Duodenal mucosa (tissue), 2 donors: ENCODE data around the gene DDHD1.

Experiments
- H3K27ac ChIP-seq: one replicate; pipeline ENCODE4 v1.7.0; 2013; ENCODE audit warnings: low read depth, low read length
- H3K27me3 ChIP-seq, 2 donors: one replicate each; pipeline ENCODE4 v1.7.0; 2013; ENCODE audit warnings: low read length in 2 of 2, control low read depth in 1 of 2; ENCODE audit not compliant: insufficient read depth in 2 of 2, control insufficient read depth in 1 of 2
- H3K36me3 ChIP-seq, 2 donors: one replicate each; pipeline ENCODE4 v1.7.0; 2013; ENCODE audit warnings: low read length in 2 of 2, control low read depth in 1 of 2; ENCODE audit not compliant: insufficient read depth in 2 of 2, control insufficient read depth in 1 of 2
- H3K4me1 ChIP-seq, 2 donors: one replicate each; pipeline ENCODE4 v1.7.0; 2013; ENCODE audit warnings: low read length in 2 of 2, control low read depth in 1 of 2; ENCODE audit not compliant: insufficient read depth in 2 of 2, control insufficient read depth in 1 of 2
- H3K4me3 ChIP-seq, 2 donors: one replicate each; pipeline ENCODE4 v1.7.0; 2013; ENCODE audit warnings: low read length in 2 of 2, low read depth in 1 of 2
- H3K9ac ChIP-seq, 2 donors: one replicate each; pipeline ENCODE4 v1.7.0; 2013; ENCODE audit warnings: low read length in 2 of 2, low read depth in 1 of 2
- H3K9me3 ChIP-seq, 2 donors: one replicate each; pipeline ENCODE4 v1.7.0; 2013; ENCODE audit warnings: low read length in 2 of 2, control low read depth in 1 of 2; ENCODE audit not compliant: control insufficient read depth in 1 of 2

DDHD1 gene

DNA sequence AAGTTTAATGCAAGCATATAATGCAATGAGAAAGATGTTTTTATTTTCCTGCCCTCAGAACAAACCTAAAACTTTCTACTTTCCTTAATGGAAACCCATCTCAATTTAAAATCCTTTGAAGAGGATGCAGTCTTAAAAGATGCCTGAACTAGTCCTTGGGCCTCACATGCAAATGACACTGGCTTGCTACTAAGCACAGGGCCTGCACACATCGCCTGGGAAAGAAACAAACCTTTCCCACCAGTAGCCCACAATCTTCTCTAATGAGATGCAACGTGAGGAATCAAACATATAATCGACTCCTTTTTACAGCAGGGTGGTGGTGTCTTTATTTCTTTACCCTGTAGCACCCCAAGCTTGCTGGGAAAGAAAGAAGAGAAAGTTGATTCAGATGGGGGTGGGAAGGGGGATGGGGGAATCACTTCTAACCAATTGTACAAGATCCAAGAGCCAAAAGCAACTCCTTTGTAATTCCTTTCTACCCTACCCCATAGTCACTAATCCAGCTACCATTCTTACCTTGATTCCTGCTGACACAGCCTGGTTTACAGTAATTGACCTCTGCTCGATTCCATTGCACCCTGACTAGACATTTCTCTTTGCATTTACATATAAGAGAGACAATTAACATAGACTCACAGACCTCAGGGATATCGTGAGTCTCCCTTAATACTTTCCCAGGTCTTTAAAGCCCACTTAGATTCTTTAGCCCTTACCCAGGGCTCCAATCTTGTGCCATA lies 132.8 kb downstream of the DDHD1 start:
- no peak overlapping the region for H3K9ac ChIP-seq
- H3K9me3 ChIP-seq = no peaks in the 10 kb centered on the region
- H3K27me3 ChIP-seq = no peaks in the 10 kb centered on the region
- no peak overlapping the region for H3K27ac ChIP-seq
- no peaks in the 10 kb centered on the region for H3K4me1 ChIP-seq
- H3K36me3 ChIP-seq = no peaks in the 10 kb centered on the region
- H3K4me3 ChIP-seq = no peak overlapping the region

GRCh38 chr14:53019406-53019805 lies 133.7 kb downstream of the DDHD1 start:
- Histone ChIP-seq H3K36me3 (no peaks in the 10 kb centered on the region), H3K9ac (no peak overlapping the region), H3K9me3 (no peaks in the 10 kb centered on the region), H3K4me3 (no peak overlapping the region), H3K27ac (no peak overlapping the region), H3K4me1 (no peaks in the 10 kb centered on the region), H3K27me3 (no peaks in the 10 kb centered on the region)

DNA sequence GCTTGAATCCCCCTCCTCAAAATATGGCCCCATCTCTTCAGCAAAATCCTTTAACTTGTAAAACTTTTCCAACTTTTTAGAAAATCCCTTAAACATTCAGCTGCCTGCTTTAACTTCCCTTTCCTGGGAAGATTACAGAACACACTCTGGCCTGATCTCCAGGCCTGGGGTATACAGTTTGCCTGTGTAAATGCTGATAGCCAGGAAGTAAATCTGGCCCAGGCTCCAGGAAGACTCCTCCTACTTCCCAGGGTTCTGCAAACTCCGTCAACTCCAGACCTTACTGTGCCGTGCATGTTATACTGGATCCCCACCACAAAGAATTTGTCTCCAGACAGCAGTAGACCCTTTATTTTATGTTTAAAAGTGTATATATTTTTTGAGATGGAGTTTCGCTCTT lies 135.3 kb downstream of the DDHD1 start:
- Histone ChIP-seq H3K27ac (no peak overlapping the region), H3K4me1 (no peaks in the 10 kb centered on the region), H3K4me3 (no peak overlapping the region), H3K27me3 (no peaks in the 10 kb centered on the region), H3K36me3 (no peaks in the 10 kb centered on the region), H3K9ac (no peak overlapping the region), H3K9me3 (no peaks in the 10 kb centered on the region)

DNA sequence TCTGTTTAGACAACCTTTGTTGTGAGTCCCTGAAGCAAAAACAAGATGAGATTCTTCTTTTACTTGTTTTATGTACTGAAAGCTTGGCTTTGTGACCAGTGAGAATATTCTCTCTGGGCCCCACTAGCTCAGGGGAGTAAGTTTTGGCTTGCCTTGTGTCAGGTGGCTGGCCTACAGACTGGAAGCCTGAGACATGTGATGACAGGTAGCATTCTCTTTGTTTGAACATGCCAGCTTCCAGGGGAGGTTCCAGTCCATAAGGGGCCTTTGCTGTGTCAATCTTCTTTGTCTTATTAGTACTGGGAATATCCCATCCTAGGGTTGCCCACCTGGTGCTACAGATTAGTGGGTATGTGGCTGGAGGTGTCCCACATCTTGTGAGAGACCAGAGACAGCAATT lies 136.2 kb downstream of the DDHD1 start:
- Histone ChIP-seq H3K27me3 (no peaks in the 10 kb centered on the region), H3K27ac (no peak overlapping the region), H3K4me3 (no peak overlapping the region), H3K36me3 (no peaks in the 10 kb centered on the region), H3K4me1 (no peaks in the 10 kb centered on the region), H3K9ac (no peak overlapping the region), H3K9me3 (no peaks in the 10 kb centered on the region)

DNA sequence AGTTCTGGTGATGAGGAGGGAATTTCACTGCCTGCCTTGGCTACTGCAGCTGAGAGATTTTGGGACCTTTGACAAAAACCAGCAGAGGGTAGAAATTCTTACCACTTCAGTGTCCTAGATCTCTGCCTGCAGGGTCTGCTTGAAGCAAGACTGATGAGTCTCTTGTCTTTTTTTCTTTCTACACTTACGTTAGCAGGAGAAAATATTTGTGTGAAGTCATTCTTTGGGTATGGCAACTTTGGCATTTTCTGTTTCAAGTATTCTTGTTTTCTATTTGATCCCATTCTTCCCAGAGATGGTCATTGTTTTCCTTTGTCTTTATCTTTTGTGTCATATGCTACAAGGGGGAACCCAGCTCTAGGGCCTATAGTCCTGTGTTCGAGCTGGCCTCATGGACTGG lies 136.6 kb downstream of the DDHD1 start:
- Histone ChIP-seq H3K27ac (no peak overlapping the region), H3K4me3 (no peak overlapping the region), H3K27me3 (no peaks in the 10 kb centered on the region)

GRCh38 chr14:53011053-53011462 lies 142.1 kb downstream of the DDHD1 start:
- H3K4me3 ChIP-seq = no peak overlapping the region
- H3K27ac ChIP-seq = no peak overlapping the region
- H3K9me3 ChIP-seq = no peaks in the 10 kb centered on the region
- H3K4me1 ChIP-seq = no peaks in the 10 kb centered on the region
- H3K9ac ChIP-seq = no peak overlapping the region
- H3K36me3 ChIP-seq = no peaks in the 10 kb centered on the region
- H3K27me3 ChIP-seq = no peaks in the 10 kb centered on the region

More for the DNA sequence above, 136.6 kb downstream of the DDHD1 start:
- Histone ChIP-seq H3K36me3 (no peaks in the 10 kb centered on the region), H3K4me1 (no peaks in the 10 kb centered on the region), H3K9me3 (no peaks in the 10 kb centered on the region), H3K9ac (no peak overlapping the region)

- Histone ChIP-seq H3K4me1 (no peaks in the 10 kb centered on the region), H3K27me3 (no peaks in the 10 kb centered on the region), H3K36me3 (no peaks in the 10 kb centered on the region), H3K27ac (no peak overlapping the region), H3K9ac (no peak overlapping the region), H3K4me3 (no peak overlapping the region), H3K9me3 (no peaks in the 10 kb centered on the region)
Measured at GRCh38 chr14:53010193-53011040, 142.7 kb downstream of the DDHD1 start.

GRCh38 chr14:53006931-53007562 lies 146.1 kb downstream of the DDHD1 start:
- no peaks in the 10 kb centered on the region for H3K36me3 ChIP-seq
- H3K27ac ChIP-seq = no peak overlapping the region
- H3K4me3 ChIP-seq = no peak overlapping the region
- H3K27me3 ChIP-seq = no peaks in the 10 kb centered on the region
- H3K4me1 ChIP-seq = no peaks in the 10 kb centered on the region
- no peaks in the 10 kb centered on the region for H3K9me3 ChIP-seq
- no peak overlapping the region for H3K9ac ChIP-seq

GRCh38 chr14:53004976-53005375 lies 148.1 kb downstream of the DDHD1 start:
- no peaks in the 10 kb centered on the region for H3K27me3 ChIP-seq
- H3K9me3 ChIP-seq = no peaks in the 10 kb centered on the region
- H3K4me1 ChIP-seq = no peaks in the 10 kb centered on the region
- H3K4me3 ChIP-seq = no peak overlapping the region
- no peak overlapping the region for H3K27ac ChIP-seq
- no peaks in the 10 kb centered on the region for H3K36me3 ChIP-seq
- no peak overlapping the region for H3K9ac ChIP-seq

DNA sequence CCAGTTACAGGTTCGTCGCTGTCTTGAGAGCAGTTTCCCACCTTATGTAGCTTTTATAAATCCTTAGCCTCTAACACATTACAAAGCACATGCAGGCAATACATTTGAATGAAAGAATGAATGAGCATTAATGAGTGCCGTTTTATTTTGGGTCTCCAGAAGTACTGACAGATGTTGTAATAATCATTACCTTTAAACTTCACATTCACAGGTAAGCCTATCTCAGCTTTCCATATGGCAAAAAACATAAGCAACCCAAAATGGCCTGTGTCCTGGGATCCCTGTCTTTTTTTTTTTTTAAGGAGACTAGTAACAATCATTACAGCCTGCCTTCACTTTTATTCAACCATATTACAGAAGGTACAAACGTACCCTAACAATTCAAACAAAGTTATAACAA lies 149.3 kb downstream of the DDHD1 start:
- H3K9ac ChIP-seq = no peak overlapping the region
- no peaks in the 10 kb centered on the region for H3K4me1 ChIP-seq
- H3K4me3 ChIP-seq = no peak overlapping the region
- no peak overlapping the region for H3K27ac ChIP-seq
- H3K9me3 ChIP-seq = no peaks in the 10 kb centered on the region
- H3K27me3 ChIP-seq = no peaks in the 10 kb centered on the region
- no peaks in the 10 kb centered on the region for H3K36me3 ChIP-seq
